ENCODE data around the gene WDR33.
"Not testable (repeated sequence)": the region's sequence is repeated elsewhere in the genome, so short reads cannot be mapped to it uniquely, and the experiment has no call there.

WDR33 gene

DNA sequence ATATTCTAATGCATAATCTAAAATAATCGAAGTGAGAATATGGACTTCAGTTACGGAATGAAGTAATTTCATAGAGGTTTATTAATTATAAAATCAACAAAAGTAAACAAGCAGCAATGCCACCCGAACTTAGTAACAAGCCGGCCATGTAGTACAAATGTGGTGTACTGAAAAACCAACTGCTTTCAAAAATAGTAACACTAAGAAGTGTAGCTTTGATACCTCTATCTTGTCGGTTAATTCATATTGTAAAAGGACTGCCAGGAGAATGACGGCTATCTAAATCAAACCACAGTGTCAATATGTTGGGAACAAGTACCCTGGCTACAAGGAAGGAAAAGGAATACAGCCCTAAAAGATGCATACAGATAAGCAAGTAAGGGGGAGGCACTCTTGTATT, 48.5 kb downstream of the WDR33 start:
- no peak for DNase-seq

GRCh38 chr2:127759931-127760330, 51.0 kb downstream of the WDR33 start:
- DNase-seq: no peak

- DNase-seq: no peak
Observed at GRCh38 chr2:127754186-127754585, 56.8 kb downstream of the WDR33 start.

DNA sequence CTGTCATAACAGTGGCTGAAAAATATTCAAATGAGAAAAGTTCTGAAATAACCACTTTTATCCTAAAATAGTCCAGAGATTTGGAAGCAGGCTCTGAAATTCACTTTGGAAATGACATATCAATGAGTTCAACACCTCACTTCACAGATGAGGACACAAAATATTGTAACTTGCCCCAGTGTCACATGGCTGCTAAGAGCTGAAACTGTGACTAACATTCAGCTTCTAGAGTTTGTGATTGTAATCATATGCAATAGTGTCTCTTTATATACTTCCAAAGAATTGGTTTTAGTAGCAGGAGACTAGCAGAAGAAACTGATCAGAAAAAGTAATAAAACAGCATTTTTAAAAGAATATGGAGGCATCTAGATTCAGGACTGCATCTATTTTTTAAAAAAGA, 57.6 kb downstream of the WDR33 start:
- no peak for DNase-seq

DNA sequence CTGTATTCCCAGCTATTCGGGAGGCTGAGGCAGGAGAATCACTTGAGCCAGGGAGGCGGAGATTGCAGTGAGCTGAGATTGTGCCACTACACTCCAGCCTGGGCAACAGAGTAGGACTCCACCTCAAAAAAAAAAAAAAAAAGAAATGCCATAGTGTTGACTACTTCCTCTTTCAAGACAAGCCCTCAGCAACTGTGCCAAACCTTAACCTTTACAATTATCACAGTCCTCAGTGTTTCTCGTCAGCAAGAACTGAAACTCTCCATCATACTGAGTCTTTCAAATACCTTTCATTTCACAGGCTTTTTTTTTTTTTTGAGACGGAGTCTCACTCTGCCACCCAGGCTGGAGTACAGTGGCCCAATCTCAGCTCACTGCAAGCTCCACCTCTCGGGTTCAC, 61.4 kb downstream of the WDR33 start:
- not testable (repeated sequence) for DNase-seq

DNA sequence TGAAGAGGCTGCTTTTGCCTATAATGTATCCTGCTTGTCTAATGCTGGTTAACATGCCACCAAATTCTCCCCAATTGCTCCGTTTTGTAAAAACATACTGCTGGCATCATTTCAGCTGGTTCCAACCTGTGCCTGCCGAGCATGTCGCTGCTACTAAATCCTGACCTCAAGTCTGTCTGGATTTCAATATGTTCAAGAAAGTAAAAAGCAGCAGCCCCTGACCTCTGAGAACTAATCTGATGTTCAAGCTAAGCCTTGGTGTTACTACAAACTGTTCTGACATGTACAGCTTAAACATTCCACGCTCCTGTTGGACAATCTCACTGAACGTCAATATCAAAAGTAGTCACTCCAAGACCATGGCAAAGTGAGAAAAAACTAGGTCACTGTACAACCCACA, 63.4 kb downstream of the WDR33 start:
- DNase-seq: no peak

GRCh38 chr2:127743477-127744026, 67.4 kb downstream of the WDR33 start:
- DNase-seq: no peak

DNA sequence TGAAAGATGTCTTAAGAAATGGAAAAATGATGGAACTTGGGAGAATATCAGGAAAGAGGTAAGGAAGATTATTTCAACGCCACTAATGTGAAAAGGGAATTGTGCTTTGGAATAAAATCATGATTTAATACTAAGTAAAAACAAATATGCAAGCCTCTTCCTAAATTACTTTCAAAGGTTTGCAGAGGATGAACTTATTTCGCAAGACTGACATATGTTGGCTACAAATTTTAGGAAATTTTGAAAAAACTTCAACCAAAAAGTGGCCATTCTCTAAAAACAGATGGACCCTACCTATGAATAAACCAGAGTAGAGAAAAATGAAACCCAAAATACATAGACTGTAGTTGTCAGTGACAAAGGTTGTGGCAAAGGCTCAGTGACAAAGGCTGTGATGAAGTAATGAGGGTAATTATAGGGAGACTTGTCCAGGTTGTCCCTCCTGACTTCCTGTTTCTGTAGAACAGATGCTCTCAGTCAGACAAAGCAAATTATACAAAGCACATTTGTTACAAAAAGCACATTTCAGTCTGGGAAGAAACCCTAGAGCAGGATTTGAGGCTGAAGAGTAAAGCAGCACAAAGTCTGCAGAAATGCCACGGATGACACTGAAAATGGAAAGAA, 70.2 kb downstream of the WDR33 start:
- no peak for DNase-seq

GRCh38 chr2:127739800-127740199, 71.2 kb downstream of the WDR33 start:
- no peak for DNase-seq

DNA sequence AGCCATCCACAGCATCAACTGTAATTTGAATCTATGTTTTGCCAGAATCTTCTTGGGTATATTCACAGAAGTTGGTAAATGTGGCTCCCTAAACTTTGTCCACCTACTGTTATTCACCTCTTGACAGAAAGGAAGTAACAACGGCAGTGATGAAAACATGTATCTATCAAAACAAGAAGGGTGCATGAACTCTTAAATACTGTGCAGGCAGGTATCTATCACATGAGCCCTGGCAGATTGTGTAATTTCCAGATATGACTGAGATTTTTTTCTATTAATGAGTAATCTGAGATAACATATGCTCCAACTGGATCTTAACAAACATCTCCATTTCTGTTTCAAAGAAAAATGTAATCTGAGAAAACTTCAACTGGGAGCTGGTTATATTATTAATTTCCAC, 73.1 kb downstream of the WDR33 start:
- no peak for DNase-seq

GRCh38 chr2:127735537-127736399, 75.2 kb downstream of the WDR33 start:
- DNase-seq: no peak

- DNase-seq: no peak
Observed at GRCh38 chr2:127735044-127735443, 75.9 kb downstream of the WDR33 start.

GRCh38 chr2:127733816-127734537, 77.0 kb downstream of the WDR33 start:
- DNase-seq: no peak

- DNase-seq: no peak
Observed at GRCh38 chr2:127733113-127733815, 77.7 kb downstream of the WDR33 start.

DNA sequence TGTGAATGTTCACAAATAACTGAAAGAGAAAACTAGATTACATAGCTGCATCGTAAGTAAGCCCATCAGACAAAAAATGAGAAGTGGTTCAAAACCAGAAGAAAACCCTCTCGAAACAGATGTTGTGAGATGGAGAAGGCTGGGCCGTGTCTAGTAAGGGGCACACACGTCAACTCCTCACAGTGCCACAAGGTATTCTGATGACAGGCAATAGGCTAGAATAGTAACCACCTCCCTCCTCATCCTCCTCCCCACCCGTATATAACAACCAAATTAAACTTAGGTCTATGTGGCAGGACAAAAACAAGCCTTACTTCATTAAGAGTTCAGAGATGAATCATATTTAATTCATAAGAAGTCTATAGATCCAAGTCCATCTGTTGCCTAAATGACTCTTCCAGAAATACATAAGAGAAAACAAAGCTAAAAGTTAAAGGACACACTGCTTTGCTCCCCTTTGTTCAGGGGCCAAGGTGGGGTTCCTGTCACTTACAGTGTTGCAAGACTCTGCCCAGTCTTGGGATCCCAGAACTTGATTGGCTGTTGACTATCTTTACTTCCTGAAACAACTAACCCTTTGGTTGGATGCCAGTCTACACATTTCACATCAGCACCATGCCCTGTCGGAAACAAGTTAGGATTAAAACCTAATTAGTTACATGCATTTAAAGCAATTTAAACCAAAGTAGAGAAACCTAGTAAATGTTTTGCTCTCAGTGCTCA, 84.7 kb downstream of the WDR33 start:
- no peak for DNase-seq

- no peak for DNase-seq
Observed at GRCh38 chr2:127722807-127723206, 88.2 kb downstream of the WDR33 start.

DNA sequence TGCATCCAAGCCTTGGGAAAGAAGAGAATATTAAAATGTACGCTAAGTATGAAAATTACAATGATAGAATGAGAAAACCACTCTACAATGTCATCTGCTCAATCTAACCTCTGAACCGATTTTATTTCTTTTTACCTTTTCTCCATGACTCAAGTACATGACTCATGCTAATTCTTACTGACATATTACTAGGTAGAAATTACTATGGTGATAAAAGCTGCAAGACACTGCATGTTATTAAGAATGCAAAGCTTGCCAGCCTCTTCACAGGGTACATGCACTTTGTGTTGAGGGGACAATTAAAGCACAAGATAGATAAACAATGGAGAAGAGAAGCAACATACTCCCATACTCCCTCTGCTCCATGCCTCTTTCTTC, 89.0 kb downstream of the WDR33 start:
- no peak for DNase-seq

GRCh38 chr2:127721311-127721977, 89.5 kb downstream of the WDR33 start:
- no peak for DNase-seq

DNA sequence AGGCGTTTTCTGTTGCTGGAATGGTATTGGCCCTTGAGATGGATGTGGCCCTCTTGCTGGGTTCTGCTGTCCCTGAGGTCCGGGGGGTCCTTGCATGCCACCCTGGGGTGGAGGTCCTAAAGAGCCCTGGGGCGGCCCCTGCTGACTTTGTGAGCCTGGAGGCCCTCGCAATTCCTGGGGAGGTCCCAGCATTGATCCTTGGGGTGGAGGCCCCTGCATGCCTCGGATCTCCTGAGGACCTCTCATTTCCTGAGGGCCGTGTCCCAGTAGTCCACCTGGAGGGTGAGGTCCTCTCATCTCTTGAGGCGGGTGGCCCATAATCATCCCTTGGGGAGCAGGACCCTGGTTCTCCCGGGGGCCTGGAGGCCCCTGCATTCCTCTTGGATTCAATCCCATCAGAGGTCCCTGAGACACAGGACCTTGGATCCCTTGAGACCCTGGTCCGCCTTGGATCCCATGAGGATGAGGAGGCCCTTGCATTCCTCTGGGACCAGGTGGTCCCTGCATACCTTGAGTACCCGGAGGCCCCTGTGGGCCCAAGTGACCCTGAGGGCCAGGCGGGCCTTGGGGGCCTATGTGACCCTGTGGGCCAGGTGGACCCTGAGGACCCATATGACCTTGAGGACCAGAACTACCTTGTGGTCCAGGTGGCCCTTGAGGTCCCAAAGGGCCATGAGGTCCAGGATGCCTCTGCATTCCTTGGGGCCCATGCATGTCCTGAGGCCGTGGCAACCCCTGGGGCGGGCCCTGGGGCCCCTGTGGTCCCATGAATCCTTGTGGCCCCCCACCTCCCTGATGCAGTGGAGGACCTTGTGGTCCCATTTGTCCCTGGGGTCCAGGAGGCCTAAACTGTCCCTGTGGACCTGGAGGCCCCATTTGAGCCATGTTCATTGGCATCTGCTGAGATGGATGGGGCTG, 91.4 kb downstream of the WDR33 start:
- no peak for DNase-seq

DNA sequence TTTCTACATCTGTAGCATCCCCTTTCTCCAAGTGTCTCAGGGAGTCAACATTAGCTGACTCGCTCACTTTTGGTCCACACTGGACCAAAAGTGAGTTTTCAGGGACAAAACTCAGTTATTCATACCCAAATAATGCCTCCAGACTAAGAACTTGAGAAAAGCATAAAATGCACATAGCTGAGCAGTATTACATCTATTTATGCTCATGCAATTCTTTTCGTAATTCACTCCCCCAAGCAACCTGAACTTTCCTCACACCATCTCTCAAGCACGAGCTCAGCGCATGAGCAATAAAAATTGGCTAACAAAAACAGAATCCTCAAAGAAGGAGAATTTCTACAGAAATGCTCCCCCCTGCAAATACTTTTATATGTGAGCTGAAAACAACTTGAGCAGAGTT, 92.7 kb downstream of the WDR33 start:
- DNase-seq: no peak

Data from NCI-H510A (cell line).